COR-L47 (cell line): ENCODE results near the gene PRKG1.

Experiments used
- DNase-seq: peaks from one replicate; lab custom pipeline; 2025; lab: John Stamatoyannopoulos, UW

Gene PRKG1

GRCh38 chr10:51599647-51600046 is 525.4 kb downstream of the PRKG1 start:
- DNase-seq, result no peak

- DNase-seq, result no peak
Measured at GRCh38 chr10:51602326-51602725, 528.0 kb downstream of the PRKG1 start.

- DNase-seq, result no peak
Measured at GRCh38 chr10:51604579-51604978, 530.3 kb downstream of the PRKG1 start.

- no peak for DNase-seq
Measured at GRCh38 chr10:51606825-51607462, 532.7 kb downstream of the PRKG1 start.

- no peak for DNase-seq
Measured at GRCh38 chr10:51607463-51607835, 533.2 kb downstream of the PRKG1 start.

- DNase-seq, result no peak
Measured at GRCh38 chr10:51608211-51608610, 533.9 kb downstream of the PRKG1 start.

GRCh38 chr10:51615764-51616298 is 541.5 kb downstream of the PRKG1 start:
- DNase-seq, result no peak

GRCh38 chr10:51617576-51618235 is 543.4 kb downstream of the PRKG1 start:
- no peak for DNase-seq

- DNase-seq, result no peak
Measured at GRCh38 chr10:51619365-51619764, 545.1 kb downstream of the PRKG1 start.

GRCh38 chr10:51620131-51620530 is 545.8 kb downstream of the PRKG1 start:
- DNase-seq, result no peak

GRCh38 chr10:51624013-51624412 is 549.7 kb downstream of the PRKG1 start:
- DNase-seq, result no peak

- no peak for DNase-seq
Measured at GRCh38 chr10:51629934-51630639, 555.8 kb downstream of the PRKG1 start.

- DNase-seq, result no peak
Measured at GRCh38 chr10:51630640-51631005, 556.3 kb downstream of the PRKG1 start.

GRCh38 chr10:51635436-51635835 is 561.1 kb downstream of the PRKG1 start:
- DNase-seq, result no peak

GRCh38 chr10:51638211-51638610 is 563.9 kb downstream of the PRKG1 start:
- no peak for DNase-seq

GRCh38 chr10:51638737-51639136 is 564.5 kb downstream of the PRKG1 start:
- DNase-seq, result no peak

- no peak for DNase-seq
Measured at GRCh38 chr10:51640120-51640819, 566.0 kb downstream of the PRKG1 start.

GRCh38 chr10:51642581-51642980 is 568.3 kb downstream of the PRKG1 start:
- DNase-seq, result no peak

- no peak for DNase-seq
Measured at GRCh38 chr10:51643734-51644133, 569.4 kb downstream of the PRKG1 start.

- DNase-seq, result no peak
Measured at GRCh38 chr10:51649064-51649463, 574.8 kb downstream of the PRKG1 start.

- DNase-seq, result no peak
Measured at GRCh38 chr10:51651063-51651462, 576.8 kb downstream of the PRKG1 start.

- no peak for DNase-seq
Measured at GRCh38 chr10:51653025-51653424, 578.7 kb downstream of the PRKG1 start.

- no peak for DNase-seq
Measured at GRCh38 chr10:51654918-51655317, 580.6 kb downstream of the PRKG1 start.
